Adipocyte (in vitro differentiated cells): Measurements from ENCODE around the gene BEND3.
"Not testable (repeated sequence)": the region's sequence is repeated elsewhere in the genome, so short reads cannot be mapped to it uniquely, and the experiment has no call there.

ENCODE experiments used
- DNase-seq: peaks from one replicate; pipeline ENCODE4 v3.0.0-alpha.2; 2015; ENCODE audit warnings: low read depth
- H3K27me3 ChIP-seq: replicated peaks from 2 replicates; pipeline ENCODE4 v1.7.0; 2013; ENCODE audit warnings: mild to moderate bottlenecking, low read length, moderate library complexity; ENCODE audit not compliant: control insufficient read depth, insufficient read depth
- H3K36me3 ChIP-seq: 2 replicates; pipeline ENCODE4 v1.7.0; 2013; ENCODE audit warnings: low read length, mild to moderate bottlenecking, moderate library complexity; ENCODE audit not compliant: control insufficient read depth, insufficient read depth, severe bottlenecking
- H3K4me1 ChIP-seq: 2 replicates; pipeline ENCODE4 v1.7.0; 2013; ENCODE audit warnings: mild to moderate bottlenecking, low read length, moderate library complexity; ENCODE audit not compliant: control insufficient read depth, insufficient read depth
- H3K4me3 ChIP-seq: 2 replicates; pipeline ENCODE4 v1.7.0; 2013; ENCODE audit warnings: mild to moderate bottlenecking, low read length, moderate library complexity
- H3K9ac ChIP-seq: 2 replicates; pipeline ENCODE4 v1.7.0; 2013; ENCODE audit warnings: mild to moderate bottlenecking, low read length, moderate library complexity
- H3K9me3 ChIP-seq: 2 replicates; pipeline ENCODE4 v1.7.0; 2013; ENCODE audit warnings: mild to moderate bottlenecking, low read length, moderate library complexity; ENCODE audit not compliant: control insufficient read depth

The BEND3 gene

GRCh38 chr6:107020239-107020638 is 95.1 kb downstream of the BEND3 start:
- no peaks in the 10 kb centered on the region for H3K9me3 ChIP-seq
- no peak for DNase-seq
- no peaks in the 10 kb centered on the region for H3K36me3 ChIP-seq
- no peak overlapping the region for H3K4me3 ChIP-seq
- no peaks in the 10 kb centered on the region for H3K27me3 ChIP-seq
- H3K4me1 ChIP-seq = peaks cover 3% of the 10 kb centered on the region
- H3K9ac ChIP-seq = no peak overlapping the region

- not testable (repeated sequence) for H3K9ac ChIP-seq, H3K4me1 ChIP-seq, H3K9me3 ChIP-seq, H3K27me3 ChIP-seq, H3K4me3 ChIP-seq, H3K36me3 ChIP-seq, DNase-seq
Observed at GRCh38 chr6:107019628-107020027, 95.7 kb downstream of the BEND3 start.

GRCh38 chr6:107019047-107019446 is 96.3 kb downstream of the BEND3 start:
- no peaks in the 10 kb centered on the region for H3K27me3 ChIP-seq

More at GRCh38 chr6:107019047-107019446, 96.3 kb downstream of the BEND3 start:
- no peak overlapping the region for H3K4me3 ChIP-seq
- no peak overlapping the region for H3K9ac ChIP-seq
- H3K9me3 ChIP-seq = no peaks in the 10 kb centered on the region
- peaks cover 3% of the 10 kb centered on the region for H3K4me1 ChIP-seq
- H3K36me3 ChIP-seq = no peaks in the 10 kb centered on the region
- DNase-seq = no peak
